LHCN-M2 (cell line): Measurements from ENCODE around the gene OCLN. TPM values are rescaled to one million over a fixed set of nuclear protein-coding genes. Genes with fewer than 3 reads are reported as not detected.
A peak's percentile ranks its signal among the peaks of the same experiment; 100 is the strongest.
"Not testable (repeated sequence)": the region's sequence is repeated elsewhere in the genome, so short reads cannot be mapped to it uniquely, and the experiment has no call there.

ENCODE experiments used
- DNase-seq: peaks from one replicate; pipeline ENCODE4 v3.0.0-alpha.2; 2012; ENCODE audit warnings: low read depth
- polyA plus RNA-seq: library from polyadenylated mRNA; unstranded; fragments of >200 nt; gene quantifications from one replicate; pipeline ENCODE4 v1.2.1, GENCODE V29; 2012; ENCODE audit warnings: missing spikeins
- total RNA-seq: library from RNA; depleted of rRNA; stranded (reverse); fragments of >200 nt; gene quantifications from 2 replicates; pipeline ENCODE4 v1.2.3, GENCODE V29; 2014; rRNA removed

Gene OCLN, protein sequence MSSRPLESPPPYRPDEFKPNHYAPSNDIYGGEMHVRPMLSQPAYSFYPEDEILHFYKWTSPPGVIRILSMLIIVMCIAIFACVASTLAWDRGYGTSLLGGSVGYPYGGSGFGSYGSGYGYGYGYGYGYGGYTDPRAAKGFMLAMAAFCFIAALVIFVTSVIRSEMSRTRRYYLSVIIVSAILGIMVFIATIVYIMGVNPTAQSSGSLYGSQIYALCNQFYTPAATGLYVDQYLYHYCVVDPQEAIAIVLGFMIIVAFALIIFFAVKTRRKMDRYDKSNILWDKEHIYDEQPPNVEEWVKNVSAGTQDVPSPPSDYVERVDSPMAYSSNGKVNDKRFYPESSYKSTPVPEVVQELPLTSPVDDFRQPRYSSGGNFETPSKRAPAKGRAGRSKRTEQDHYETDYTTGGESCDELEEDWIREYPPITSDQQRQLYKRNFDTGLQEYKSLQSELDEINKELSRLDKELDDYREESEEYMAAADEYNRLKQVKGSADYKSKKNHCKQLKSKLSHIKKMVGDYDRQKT
- total RNA-seq: 0.06 TPM in 2 replicates
- polyA plus RNA-seq: 0.04 TPM

DNA sequence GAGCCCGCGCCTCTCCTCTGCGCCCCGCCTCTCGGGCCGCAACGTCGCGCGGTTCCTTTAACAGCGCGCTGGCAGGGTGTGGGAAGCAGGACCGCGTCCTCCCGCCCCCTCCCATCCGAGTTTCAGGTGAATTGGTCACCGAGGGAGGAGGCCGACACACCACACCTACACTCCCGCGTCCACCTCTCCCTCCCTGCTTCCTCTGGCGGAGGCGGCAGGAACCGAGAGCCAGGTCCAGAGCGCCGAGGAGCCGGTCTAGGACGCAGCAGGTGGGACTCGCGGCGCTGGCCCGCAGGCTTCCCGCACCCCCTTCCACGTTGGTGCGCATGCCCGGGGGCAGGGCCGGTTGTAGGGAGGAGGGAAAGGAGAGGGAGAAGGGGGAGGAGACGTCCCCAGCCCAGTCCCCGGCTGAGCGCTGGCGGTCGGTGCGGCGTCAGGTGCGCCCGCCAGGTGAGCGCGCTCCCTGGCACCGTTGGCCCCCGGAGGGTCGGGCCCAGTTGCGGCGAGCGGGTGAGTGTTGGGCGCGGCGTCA, at the start of gene OCLN:
Gene OCLN (plus strand): TSS at position 400 of the 532 bp plus-strand sequence. CDS start 11,455 bp downstream, outside the sequence.
- no peak for DNase-seq

DNA sequence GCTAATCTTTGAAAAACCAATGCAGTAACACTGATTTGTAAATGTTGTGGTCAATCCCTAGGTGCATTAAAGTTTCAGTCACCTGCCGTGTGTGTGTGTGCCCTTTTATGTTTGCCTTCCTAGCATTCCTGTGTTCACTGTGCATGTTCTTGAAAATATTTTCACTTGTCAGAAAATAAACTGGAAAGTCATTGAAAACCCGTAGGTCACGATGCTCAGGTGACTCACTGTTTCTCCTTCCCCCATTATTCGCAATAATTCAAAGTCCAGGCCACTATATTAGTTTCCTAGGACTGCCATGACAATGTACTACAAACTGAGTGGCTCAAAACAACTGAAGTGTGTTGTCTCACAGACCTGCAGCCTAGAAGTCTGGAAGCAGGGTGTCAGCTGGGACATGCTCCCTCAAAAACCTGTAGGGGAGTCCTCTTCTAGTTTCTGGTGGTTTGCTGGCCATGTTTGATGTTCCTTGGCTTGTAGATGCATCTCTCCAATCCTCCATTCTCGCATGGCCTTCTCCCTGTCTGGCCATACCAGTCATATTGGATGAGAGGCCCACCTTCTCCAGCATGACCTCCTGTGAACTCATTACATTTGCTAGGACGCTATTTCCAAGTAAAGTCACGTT, 48.3 kb upstream of the OCLN start:
- no peak for DNase-seq

DNA sequence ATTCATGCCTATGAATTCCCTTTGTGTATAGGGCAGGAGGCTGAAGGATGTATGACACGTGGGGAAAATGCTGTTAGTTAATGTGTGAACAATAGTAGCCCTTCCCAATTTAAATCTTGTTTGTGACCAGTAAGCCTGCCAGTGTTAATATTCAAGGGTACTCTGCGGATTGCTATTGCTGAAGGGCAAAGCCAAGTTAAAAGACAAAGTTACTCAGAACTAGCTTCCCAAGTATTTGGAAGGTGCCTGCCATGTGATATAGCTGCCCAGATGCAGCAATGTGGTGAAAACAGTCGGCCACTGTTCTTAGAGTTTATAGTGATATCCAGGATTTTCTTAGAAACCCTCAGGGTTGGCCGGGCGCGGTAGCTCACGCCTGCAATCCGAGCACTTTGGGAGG, 43.1 kb upstream of the OCLN start:
- no peak for DNase-seq

DNA sequence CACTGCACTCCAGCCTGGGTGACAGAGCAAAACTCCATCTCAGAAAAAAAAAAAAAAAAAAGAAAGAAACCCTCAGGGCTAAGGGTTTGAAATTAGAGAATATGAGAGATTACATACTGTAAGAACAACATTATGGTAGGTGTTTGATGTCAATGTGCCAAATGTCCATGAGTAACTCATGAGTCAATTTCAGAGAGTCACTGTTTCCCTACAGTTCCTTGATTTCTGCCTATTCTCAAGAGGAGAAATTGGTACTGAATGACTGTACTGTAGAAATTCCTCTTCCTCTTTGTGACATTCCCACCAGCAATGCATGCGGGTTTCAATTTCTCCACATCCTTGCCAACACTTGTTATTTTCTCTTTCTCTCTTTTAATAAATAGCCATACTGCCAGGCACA, 42.5 kb upstream of the OCLN start:
- DNase-seq: peak; percentile 88

DNA sequence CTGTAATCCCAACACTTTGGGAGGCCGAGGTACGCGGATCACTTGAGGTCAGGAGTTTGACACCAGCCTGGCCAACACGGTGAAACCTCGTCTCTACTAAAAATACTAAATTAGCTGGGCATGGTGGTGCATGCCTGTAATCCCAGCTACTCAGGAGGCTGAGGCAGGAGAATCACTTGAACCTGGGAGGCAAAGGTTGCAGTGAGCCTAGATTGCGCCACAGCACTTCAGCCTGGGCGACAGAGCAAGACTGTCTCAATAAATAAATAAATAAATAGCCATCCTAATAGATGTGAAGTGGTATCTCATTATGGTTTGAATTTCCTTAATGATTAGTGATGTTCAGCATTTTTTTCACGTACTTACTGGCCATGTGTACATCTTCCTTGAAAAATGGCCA, 42.1 kb upstream of the OCLN start:
- DNase-seq: not testable (repeated sequence)

DNA sequence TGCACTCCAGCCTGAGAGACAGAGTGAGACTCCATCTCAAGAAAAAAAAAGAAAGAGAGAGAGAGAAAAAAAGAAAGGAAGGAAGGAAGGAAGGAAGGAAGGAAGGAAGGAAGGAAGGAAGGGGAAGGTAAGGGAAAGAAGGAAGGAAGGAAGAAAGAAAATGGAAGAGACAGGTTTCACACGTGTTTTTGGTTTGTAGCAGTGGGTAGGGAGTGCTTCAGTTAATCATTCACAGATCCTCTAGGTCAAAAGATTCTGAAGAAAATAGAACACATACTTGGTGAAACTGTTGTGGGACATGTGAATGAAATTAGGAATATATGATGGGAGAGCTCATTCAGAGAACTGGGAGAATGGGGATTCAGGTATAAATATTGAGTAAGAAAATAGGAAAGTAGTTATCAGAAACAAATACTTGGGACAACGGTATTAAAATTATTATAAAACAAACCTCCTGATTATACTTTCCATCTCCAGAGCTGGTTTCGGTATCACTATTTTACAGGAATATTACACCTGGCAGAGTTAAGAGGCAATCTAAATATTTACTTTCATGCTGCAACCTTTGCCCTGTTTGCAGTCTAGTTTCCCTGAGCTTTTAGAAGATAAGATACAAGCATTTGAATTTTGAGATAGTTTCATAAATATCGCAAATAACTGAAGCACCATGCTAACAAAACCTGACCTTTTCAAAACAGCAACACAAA, 40.5 kb upstream of the OCLN start:
- no peak for DNase-seq

DNA sequence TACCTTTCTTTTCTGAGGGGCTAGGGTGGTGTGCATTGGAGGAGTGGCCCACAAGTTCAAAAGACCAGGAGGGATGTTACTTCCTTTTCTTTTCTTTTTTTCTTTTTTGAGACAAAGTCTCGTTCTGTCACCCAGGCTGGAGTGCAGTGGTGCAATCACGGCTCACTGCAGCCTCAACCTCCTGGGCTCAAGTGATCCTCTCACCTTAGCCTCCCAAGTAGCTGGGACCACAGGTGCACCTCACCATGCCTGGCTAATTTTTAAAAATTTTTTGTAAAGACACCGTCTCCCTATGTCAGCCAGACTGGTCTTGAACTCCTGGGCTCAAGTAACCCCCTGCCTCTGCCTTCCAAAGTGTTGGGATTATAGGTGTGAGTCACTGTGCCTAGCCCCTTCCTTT, 39.1 kb upstream of the OCLN start:
- DNase-seq: not testable (repeated sequence)

DNA sequence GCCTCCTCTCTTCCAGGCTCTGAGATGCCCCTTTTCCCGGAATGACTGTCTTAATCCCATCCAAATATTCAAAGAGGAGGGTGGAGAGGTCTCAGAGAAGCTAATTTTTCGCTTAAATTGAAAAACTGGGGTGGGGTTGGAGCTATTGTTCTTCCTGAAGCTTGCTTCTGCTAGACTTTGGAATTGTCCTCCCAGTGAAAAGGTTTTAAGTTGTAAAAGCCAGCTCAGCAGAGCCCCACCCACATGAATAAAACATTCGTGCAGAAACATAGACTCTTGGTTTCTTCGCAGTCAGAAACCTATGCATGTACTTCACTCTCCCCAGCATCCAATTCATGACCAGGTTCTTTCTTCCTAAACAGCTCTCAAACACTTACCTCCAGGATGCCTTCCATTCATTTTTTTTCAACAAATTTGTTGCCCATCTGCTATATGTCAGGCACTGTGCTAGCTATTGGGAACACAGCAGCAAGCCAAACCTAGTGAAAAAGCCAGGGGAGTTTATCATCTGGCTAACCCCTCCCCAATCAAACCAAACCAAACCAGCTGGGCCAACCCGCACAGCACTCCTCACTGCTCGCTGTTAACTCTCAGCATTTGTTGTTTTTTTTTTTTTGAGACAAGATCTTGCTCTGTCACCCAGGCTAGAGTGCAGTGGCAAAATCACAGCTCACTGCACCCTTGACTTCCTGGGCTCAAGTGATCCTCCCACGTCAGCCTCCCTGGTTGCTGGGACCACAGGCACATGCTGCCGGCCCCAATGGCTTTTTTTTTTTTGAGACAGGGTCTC, 37.9 kb upstream of the OCLN start:
- no peak for DNase-seq

DNA sequence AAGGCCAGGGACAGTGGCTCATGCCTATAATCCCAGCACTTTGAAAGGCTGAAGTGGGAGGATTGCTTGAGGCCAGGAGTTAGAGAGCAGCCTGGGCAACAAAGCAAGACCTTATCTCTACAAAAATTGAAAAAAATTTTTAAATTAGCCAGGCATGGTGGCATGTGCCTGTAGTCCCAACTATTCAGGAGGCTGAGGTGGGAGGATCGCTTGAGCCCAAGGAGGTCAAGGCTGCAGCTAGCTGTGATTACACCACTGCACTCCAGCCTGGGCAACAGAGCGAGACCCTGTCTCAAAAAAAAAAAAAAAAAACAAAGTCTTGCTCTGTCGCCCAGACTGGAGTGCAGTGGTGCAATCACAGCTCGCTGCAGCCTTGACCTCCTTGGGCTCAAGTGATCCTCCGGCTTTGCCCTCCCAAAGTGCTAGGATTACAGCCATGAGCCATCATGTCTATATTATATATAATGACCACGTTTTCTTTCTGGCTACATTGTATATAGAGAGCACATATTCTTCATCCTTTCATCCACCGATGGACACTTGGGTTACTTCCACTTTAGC, 37.1 kb upstream of the OCLN start:
- not testable (repeated sequence) for DNase-seq

DNA sequence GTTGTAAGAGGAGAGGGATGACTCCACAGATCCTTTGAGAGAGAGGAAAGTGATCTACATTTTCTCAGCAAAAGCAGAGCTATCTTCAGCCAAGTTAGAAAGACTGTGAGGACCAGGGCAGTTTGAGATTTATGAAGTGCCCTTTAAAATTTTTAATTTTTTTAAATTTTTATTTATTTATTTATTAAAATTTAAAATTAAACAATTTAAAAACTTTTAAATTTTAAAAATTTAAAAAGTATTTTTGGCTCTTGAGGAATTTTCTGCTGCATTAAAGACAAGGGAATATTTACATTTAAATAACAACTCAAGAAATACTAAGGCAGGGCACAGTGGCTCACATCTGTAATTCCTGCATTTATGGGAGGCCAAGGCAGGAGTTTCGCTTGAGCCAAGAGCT, 30.4 kb upstream of the OCLN start:
- DNase-seq: no peak

DNA sequence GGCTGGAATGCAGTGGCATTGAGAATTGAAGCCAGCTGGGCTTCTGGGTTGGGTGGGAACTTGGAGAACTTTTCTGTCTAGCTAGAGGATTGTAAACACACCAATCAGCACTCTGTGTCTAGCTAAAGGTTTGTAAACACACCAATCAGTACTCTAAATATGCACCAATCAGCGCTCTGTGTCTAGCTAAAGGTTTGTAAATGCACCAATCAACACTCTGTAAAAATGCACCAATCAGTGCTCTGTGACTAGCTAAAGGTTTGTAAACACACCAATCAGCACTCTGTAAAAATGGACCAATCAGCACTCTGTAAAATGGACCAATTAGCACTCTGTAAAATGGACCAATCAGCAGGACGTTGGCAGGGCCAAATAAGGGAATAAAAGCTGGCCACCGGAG, 26.2 kb upstream of the OCLN start:
- not testable (repeated sequence) for DNase-seq

DNA sequence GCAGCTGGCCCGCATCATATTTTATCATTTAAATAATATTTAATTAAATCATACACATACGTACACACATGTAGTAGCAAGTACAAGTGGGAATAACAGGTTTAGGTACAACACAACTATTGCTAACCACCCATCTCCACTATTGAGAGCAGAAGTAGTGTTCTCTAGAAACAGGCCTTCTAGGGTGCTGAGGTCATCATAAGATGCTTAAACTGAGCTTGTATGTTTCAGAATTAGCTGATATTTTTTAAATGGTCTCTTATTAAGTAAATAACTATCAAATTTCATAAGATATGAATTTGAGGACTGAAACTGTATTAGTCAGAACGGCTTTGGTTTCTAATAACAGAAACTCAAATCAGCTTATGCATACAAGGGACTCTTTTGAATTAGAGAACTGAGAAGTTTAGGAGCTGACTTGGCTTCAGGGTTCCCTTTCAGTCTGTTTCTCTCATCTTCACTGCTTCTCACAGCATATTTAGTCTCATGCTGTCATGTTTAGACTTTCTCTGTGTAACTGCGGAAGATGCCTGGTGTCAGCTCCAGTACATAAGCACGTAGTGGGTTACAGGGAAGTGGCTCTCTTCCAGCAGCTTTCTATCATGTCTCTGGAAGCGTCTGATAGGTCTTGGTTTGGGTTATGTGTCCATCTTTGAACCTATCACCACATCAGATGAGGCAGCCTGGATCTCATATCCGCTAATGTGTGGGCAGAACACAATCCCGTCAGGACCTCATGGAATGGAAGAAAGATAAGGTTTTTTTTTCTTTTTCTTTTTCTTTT, 25.0 kb upstream of the OCLN start:
- DNase-seq: no peak

DNA sequence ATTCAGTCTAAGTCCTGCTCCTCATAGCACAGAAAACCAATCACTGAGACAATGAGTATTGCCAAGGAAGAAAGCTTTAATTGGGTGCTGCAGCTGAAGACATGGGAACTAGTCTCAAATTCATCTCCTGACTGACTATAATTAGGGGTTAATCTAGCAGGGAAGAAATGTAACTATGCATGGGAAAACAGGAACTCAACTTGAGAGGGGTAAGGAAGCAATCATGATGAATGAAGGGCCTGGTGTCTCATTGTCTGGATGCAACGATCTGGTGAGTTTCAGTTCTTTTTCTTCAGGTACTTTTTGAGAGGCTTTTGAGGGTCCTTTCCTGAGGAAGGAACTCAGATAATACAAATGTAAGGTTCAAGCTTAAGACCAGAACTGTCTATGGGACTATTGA, 24.0 kb upstream of the OCLN start:
- DNase-seq: no peak

DNA sequence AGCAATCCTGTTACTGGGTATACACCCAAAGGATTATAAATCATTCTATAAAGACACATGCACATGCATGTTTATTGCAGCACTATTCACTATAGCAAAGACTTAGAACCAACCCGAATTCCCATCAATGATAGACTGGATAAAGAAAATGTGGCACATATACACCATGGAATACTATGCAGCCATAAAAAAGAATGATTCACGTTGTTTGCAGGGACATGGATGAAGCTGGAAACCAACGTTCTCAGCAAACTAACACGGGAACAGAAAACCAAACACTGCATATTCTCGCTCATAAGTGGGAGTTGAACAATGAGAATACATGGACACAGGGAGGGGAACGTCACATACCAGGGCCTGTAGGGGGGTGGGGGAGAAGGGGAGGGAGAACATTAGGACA, 21.1 kb upstream of the OCLN start:
- not testable (repeated sequence) for DNase-seq

DNA sequence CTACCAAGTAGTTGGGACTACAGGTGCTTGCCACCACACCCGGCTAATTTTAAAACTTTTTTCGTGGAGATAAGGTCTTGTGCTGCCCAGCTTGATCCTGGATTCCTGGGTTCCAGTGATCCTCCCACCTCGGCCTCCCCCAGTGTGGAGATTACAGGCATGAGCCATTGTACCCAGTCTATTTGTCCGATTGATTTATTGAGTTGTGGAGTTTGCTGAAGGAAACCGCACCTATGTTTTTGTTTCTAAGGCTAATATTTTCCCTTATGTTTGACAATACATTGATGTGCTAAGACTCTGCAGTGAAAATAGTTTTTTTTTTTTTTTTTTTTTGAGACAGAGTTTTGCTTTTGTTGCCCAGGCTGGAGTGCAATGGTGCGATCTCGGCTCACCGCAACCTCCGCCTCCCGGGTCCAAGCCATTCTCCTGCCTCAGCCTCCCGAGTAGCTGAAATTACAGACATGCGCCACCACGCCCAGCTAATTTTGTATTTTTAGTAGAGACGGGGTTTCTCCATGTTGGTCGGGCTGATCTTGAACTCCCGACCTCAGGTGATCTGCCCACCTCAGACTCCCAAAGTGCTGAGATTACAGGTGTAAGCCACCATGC, 20.0 kb upstream of the OCLN start:
- DNase-seq: not testable (repeated sequence)

DNA sequence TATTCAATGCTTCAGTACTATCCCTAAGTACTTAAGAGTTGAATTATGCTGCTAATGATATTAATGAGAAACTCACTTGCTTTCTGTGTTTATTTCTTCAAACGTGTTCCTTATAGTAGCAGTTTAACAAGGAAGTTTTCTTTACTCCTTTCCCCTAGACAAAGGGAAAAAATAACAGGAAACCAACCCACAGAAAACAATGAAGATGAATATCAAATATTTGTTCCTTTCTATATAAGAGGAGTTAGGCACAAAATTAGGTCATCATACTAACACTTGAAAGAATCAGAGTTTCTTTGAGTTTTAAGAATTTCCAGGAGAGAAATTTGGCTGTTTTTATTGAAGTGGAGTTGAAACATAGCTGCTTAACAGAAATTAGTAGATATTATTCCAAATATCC, 15.4 kb upstream of the OCLN start:
- DNase-seq: no peak

DNA sequence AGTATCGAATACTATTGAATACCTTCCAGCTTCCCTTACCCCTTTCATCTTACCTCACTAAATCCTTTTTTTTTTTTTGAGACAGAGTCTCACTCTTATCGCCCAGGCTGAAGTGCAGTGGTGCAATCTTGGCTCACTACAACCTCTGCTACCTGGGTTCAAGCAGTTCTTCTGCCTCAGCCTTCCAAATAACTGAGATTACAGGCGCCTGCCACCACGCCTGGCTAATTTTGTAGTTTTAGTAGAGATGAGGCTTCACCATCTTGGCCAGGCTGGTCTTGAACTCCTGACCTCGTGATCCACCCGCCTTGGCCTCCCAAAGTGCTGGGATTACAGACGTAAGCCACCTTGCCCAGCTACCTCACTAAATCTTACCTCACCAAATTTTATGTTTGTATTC, 14.3 kb upstream of the OCLN start:
- DNase-seq: not testable (repeated sequence)

DNA sequence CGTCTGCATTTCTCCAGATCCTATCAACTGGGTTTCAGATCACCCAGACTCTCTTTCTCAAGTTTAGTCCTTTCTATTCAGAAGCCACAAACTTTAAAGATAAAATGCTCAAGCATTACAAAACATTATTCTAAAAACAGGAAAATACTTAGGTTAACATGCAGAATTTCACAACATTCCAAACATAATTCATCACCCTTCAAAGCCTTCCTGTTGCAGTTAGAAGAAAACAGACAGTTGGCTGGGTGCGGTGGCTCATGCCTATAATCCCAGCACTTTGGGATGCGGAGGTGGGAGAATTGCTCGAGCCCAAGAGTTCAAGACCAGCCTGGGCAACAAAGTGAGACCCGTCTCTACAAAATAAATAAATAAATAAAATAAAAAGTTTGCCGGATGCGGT, 7.7 kb upstream of the OCLN start:
- DNase-seq: peak; percentile 28

DNA sequence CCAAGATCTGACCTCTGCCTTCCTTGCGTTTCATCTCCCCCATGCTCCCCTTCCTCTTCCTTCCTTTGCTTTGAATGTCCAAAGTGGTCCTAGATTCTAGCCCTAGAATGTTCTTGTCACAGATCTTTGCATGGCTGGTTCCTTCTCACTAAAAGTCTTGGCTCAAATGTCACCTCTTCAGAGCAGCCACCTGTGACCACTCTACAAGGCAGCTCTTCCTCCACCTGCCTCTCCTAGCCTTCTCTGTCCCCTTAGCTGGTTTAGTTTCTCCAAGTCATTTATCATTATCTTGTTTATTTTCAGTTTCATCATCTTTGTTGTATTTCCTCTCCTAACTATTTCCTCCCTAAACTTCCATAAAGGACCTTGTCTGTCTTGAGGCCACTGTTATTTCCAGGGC, 7.1 kb upstream of the OCLN start:
- no peak for DNase-seq

DNA sequence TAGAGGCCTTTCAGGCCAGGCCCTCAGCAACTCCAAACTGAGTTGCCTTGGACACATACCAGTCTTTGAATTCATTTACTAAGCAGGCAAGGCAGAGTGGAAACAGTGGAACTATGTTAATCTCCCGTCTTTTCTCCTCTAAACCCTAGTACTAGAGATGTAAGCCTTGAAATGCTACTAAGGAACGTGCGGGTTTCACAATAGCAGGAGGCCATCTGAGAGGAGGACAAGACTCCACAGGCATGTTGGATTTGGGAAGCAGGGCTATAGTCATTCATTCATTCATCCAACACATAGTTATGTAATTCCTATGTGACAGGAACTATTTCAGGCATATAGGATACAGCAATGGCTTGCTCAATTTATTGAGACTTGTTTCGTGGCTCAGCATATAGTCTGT, 3.3 kb upstream of the OCLN start:
- DNase-seq: no peak
